MG63 (cell line): ENCODE results near the gene NTNG1. TPM values are rescaled to one million over a fixed set of nuclear protein-coding genes. Genes with fewer than 3 reads are reported as not detected.
A peak's percentile ranks its signal among the peaks of the same experiment; 100 is the strongest.

Experiments used
- DNase-seq: peaks from one replicate; pipeline ENCODE4 v3.0.0-alpha.2; 2020
- H3K27me3 ChIP-seq: fragments of 250-450 bp; sonication (Bioruptor Pico); 2 replicates; pipeline ENCODE4 v1.5.1; 2020; ENCODE audit warnings: mild to moderate bottlenecking, moderate library complexity
- H3K36me3 ChIP-seq: fragments of 250-450 bp; sonication (Bioruptor Pico); 2 replicates; pipeline ENCODE4 v1.5.1; 2020; ENCODE audit warnings: mild to moderate bottlenecking, moderate library complexity
- H3K4me3 ChIP-seq: fragments of 250-450 bp; sonication (Bioruptor Pico); 2 replicates; pipeline ENCODE4 v1.5.1; 2020; ENCODE audit warnings: mild to moderate bottlenecking, moderate library complexity
- H3K9me3 ChIP-seq: fragments of 250-450 bp; sonication (Bioruptor Pico); 2 replicates; pipeline ENCODE4 v1.5.1; 2020; ENCODE audit warnings: mild to moderate bottlenecking, moderate library complexity
- total RNA-seq: library from RNA; depleted of rRNA; stranded (reverse); fragments of >200 nt; shearing (Covaris generic); gene quantifications from 2 replicates; pipeline ENCODE4 v1.2.3, GENCODE V29; 2014; ENCODE audit warnings: low replicate concordance

NTNG1 gene
- total RNA-seq, 1 experiment from 2014 or later, result 0.13 TPM

GRCh38 chr1:107318932-107319331, 178.1 kb downstream of the NTNG1 start:
- no peak overlapping the region for H3K4me3 ChIP-seq
- no peak for DNase-seq
- H3K36me3 ChIP-seq, result no peaks in the 10 kb centered on the region
- H3K27me3 ChIP-seq, result no peaks in the 10 kb centered on the region
- H3K9me3 ChIP-seq, result no peaks in the 10 kb centered on the region

GRCh38 chr1:107323784-107324183, 182.9 kb downstream of the NTNG1 start:
- no peaks in the 10 kb centered on the region for H3K27me3 ChIP-seq
- H3K36me3 ChIP-seq, result no peaks in the 10 kb centered on the region
- no peaks in the 10 kb centered on the region for H3K9me3 ChIP-seq
- no peak overlapping the region for H3K4me3 ChIP-seq
- no peak for DNase-seq

- H3K27me3 ChIP-seq, result no peaks in the 10 kb centered on the region
- no peak for DNase-seq
- no peak overlapping the region for H3K4me3 ChIP-seq
- H3K36me3 ChIP-seq, result no peaks in the 10 kb centered on the region
- no peaks in the 10 kb centered on the region for H3K9me3 ChIP-seq
Measured at GRCh38 chr1:107326824-107327445, 186.1 kb downstream of the NTNG1 start.

GRCh38 chr1:107327446-107327845, 186.6 kb downstream of the NTNG1 start:
- Histone ChIP-seq H3K36me3 (no peaks in the 10 kb centered on the region), H3K4me3 (no peak overlapping the region), H3K9me3 (no peaks in the 10 kb centered on the region), H3K27me3 (no peaks in the 10 kb centered on the region)
- no peak for DNase-seq

GRCh38 chr1:107328087-107328486, 187.2 kb downstream of the NTNG1 start:
- no peak overlapping the region for H3K4me3 ChIP-seq
- no peaks in the 10 kb centered on the region for H3K27me3 ChIP-seq
- no peak for DNase-seq
- H3K36me3 ChIP-seq, result no peaks in the 10 kb centered on the region
- H3K9me3 ChIP-seq, result no peaks in the 10 kb centered on the region

- no peak overlapping the region for H3K4me3 ChIP-seq
- no peaks in the 10 kb centered on the region for H3K36me3 ChIP-seq
- DNase-seq, result no peak
- no peaks in the 10 kb centered on the region for H3K9me3 ChIP-seq
- H3K27me3 ChIP-seq, result no peaks in the 10 kb centered on the region
Measured at GRCh38 chr1:107339775-107340174, 198.9 kb downstream of the NTNG1 start.

- Histone ChIP-seq H3K9me3 (no peaks in the 10 kb centered on the region), H3K36me3 (no peaks in the 10 kb centered on the region), H3K4me3 (no peak overlapping the region), H3K27me3 (no peaks in the 10 kb centered on the region)
- no peak for DNase-seq
Measured at GRCh38 chr1:107342316-107342715, 201.5 kb downstream of the NTNG1 start.

- Histone ChIP-seq H3K9me3 (no peaks in the 10 kb centered on the region), H3K36me3 (no peaks in the 10 kb centered on the region), H3K27me3 (no peaks in the 10 kb centered on the region), H3K4me3 (no peak overlapping the region)
- DNase-seq, result no peak
Measured at GRCh38 chr1:107342768-107343167, 201.9 kb downstream of the NTNG1 start.

- Histone ChIP-seq H3K36me3 (no peaks in the 10 kb centered on the region), H3K27me3 (no peaks in the 10 kb centered on the region)
- DNase-seq, result no peak
Measured at GRCh38 chr1:107343601-107344000, 202.8 kb downstream of the NTNG1 start.

GRCh38 chr1:107344268-107344760, 203.5 kb downstream of the NTNG1 start:
- H3K36me3 ChIP-seq, result no peaks in the 10 kb centered on the region
- DNase-seq, result no peak
- H3K9me3 ChIP-seq, result no peaks in the 10 kb centered on the region
- no peak overlapping the region for H3K4me3 ChIP-seq
- H3K27me3 ChIP-seq, result no peaks in the 10 kb centered on the region

More at GRCh38 chr1:107343601-107344000, 202.8 kb downstream of the NTNG1 start:
- H3K9me3 ChIP-seq, result no peaks in the 10 kb centered on the region
- H3K4me3 ChIP-seq, result no peak overlapping the region

GRCh38 chr1:107344836-107345235, 204.0 kb downstream of the NTNG1 start:
- H3K9me3 ChIP-seq, result no peaks in the 10 kb centered on the region
- no peak for DNase-seq
- H3K4me3 ChIP-seq, result no peak overlapping the region
- no peaks in the 10 kb centered on the region for H3K36me3 ChIP-seq
- no peaks in the 10 kb centered on the region for H3K27me3 ChIP-seq

GRCh38 chr1:107352850-107353249, 212.0 kb downstream of the NTNG1 start:
- Histone ChIP-seq H3K27me3 (no peaks in the 10 kb centered on the region), H3K9me3 (no peaks in the 10 kb centered on the region), H3K36me3 (no peaks in the 10 kb centered on the region), H3K4me3 (no peak overlapping the region)
- DNase-seq, result no peak

GRCh38 chr1:107357376-107357775, 216.5 kb downstream of the NTNG1 start:
- no peaks in the 10 kb centered on the region for H3K27me3 ChIP-seq
- no peak overlapping the region for H3K4me3 ChIP-seq
- H3K36me3 ChIP-seq, result no peaks in the 10 kb centered on the region
- no peak for DNase-seq
- no peaks in the 10 kb centered on the region for H3K9me3 ChIP-seq

GRCh38 chr1:107358619-107359327, 217.9 kb downstream of the NTNG1 start:
- Histone ChIP-seq H3K27me3 (no peaks in the 10 kb centered on the region), H3K9me3 (no peaks in the 10 kb centered on the region), H3K4me3 (no peak overlapping the region), H3K36me3 (no peaks in the 10 kb centered on the region)
- peak; percentile 23 for DNase-seq

- DNase-seq, result no peak
Measured at GRCh38 chr1:107359472-107360241, 218.8 kb downstream of the NTNG1 start.

GRCh38 chr1:107362468-107363140, 221.8 kb downstream of the NTNG1 start:
- DNase-seq, result no peak
- H3K9me3 ChIP-seq, result no peaks in the 10 kb centered on the region
- no peak overlapping the region for H3K4me3 ChIP-seq
- no peaks in the 10 kb centered on the region for H3K27me3 ChIP-seq
- no peaks in the 10 kb centered on the region for H3K36me3 ChIP-seq

More at GRCh38 chr1:107359472-107360241, 218.8 kb downstream of the NTNG1 start:
- no peaks in the 10 kb centered on the region for H3K9me3 ChIP-seq
- no peak overlapping the region for H3K4me3 ChIP-seq
- H3K36me3 ChIP-seq, result no peaks in the 10 kb centered on the region
- no peaks in the 10 kb centered on the region for H3K27me3 ChIP-seq

- Histone ChIP-seq H3K36me3 (no peaks in the 10 kb centered on the region), H3K27me3 (no peaks in the 10 kb centered on the region), H3K4me3 (no peak overlapping the region), H3K9me3 (no peaks in the 10 kb centered on the region)
- no peak for DNase-seq
Measured at GRCh38 chr1:107363154-107363553, 222.3 kb downstream of the NTNG1 start.
